GM12878 (cell line): Measurements from ENCODE around the gene TSPEAR. TPM values are rescaled to one million over a fixed set of nuclear protein-coding genes. Genes with fewer than 3 reads are reported as not detected.

Source experiments
- ATAC-seq: fragments of 200-7000 bp; cut with Tn5 transposase; 3 replicates; pipeline ENCODE4 v1.9.1; 2020; ENCODE audit warnings: mild to moderate bottlenecking, moderate library complexity
- BruUV-seq: library from RNA; stranded (reverse); fragments of 400-500 nt; replicated peaks from 2 replicates; lab custom pipeline; 2021; lab: Mats Ljungman, UMichigan
- CTCF ChIA-PET: fragments of 300-600 bp; sonication (Branson Sonifier 250); formaldehyde crosslinking; extraction: SDS; loops from one replicate; lab custom pipeline; 2021; ENCODE audit warnings: inconsistent platforms; lab: Yijun Ruan, JAX
- POLR2A ChIA-PET: fragments of 350-600 bp; formaldehyde crosslinking; extraction: SDS; loops from one replicate; lab custom pipeline; 2021; ENCODE audit warnings: inconsistent platforms; lab: Charles Lee
- RAD21 ChIA-PET: fragments of 300-600 bp; sonication (Branson Sonifier 250); formaldehyde crosslinking; loops from one replicate; lab custom pipeline; 2023; ENCODE audit warnings: antibody characterized with exemption; ENCODE audit not compliant: unreplicated experiment; lab: Charles Lee
- SMC1A ChIA-PET: fragments of 300-600 bp; sonication (Branson Sonifier 250); formaldehyde crosslinking; loops from one replicate; lab custom pipeline; 2023; ENCODE audit not compliant: unreplicated experiment, uncharacterized antibody; lab: Charles Lee
- DNase-seq: peaks from one replicate; pipeline ENCODE4 v3.0.0-alpha.2; 2011; ENCODE audit warnings: low read depth, low spot score
- FAIRE-seq: peaks from 3 replicates; lab custom pipeline; 2011; peaks lifted over from hg19 to GRCh38; lab: Jason Lieb, UNC
- H2AFZ ChIP-seq: 2 replicates; pipeline ENCODE4 v1.6.0; 2011; ENCODE audit warnings: low read depth, low read length, control low read depth; ENCODE audit not compliant: control insufficient read depth
- H3K27ac ChIP-seq: 2 replicates; pipeline ENCODE4 v1.5.1; 2011; ENCODE audit warnings: control low read depth; ENCODE audit not compliant: control insufficient read depth, insufficient read depth
- H3K27me3 ChIP-seq, 2 experiments: replicated peaks in 1 of 2; 2 replicates each; pipeline versions ENCODE4 v1.6.0 to v1.6.1; 2011; ENCODE audit warnings: low read length in 1 of 2; ENCODE audit not compliant: control insufficient read depth in 2 of 2, insufficient read depth in 2 of 2
- H3K36me3 ChIP-seq, 2 experiments: 2 replicates each; pipeline ENCODE4 v1.5.1; 2011; ENCODE audit warnings: low read length in 1 of 2; ENCODE audit not compliant: control insufficient read depth in 2 of 2, insufficient read depth in 2 of 2
- H3K4me1 ChIP-seq: 2 replicates; pipeline ENCODE4 v1.6.1; 2011; ENCODE audit warnings: mild to moderate bottlenecking, low read length, moderate library complexity, mixed read lengths; ENCODE audit not compliant: control insufficient read depth, insufficient read depth
- H3K4me2 ChIP-seq: 2 replicates; pipeline ENCODE4 v1.6.0; 2011; ENCODE audit warnings: control low read depth; ENCODE audit not compliant: control insufficient read depth, insufficient read depth
- H3K4me3 ChIP-seq: fragments of 200-600 bp; sonication (generic); 2 replicates; pipeline ENCODE4 v1.5.1; 2016
- H3K79me2 ChIP-seq: 2 replicates; pipeline ENCODE4 v1.6.0; 2011; ENCODE audit warnings: low read length; ENCODE audit not compliant: control insufficient read depth, insufficient read depth
- H3K9ac ChIP-seq: 2 replicates; pipeline ENCODE4 v1.8.0; 2011; ENCODE audit warnings: low read length, control low read depth, mixed read lengths; ENCODE audit not compliant: control insufficient read depth, insufficient read depth
- H3K9me3 ChIP-seq: replicated peaks from 3 replicates; pipeline ENCODE4 v1.5.1; 2011; ENCODE audit warnings: mild to moderate bottlenecking, low read length; ENCODE audit not compliant: control insufficient read depth, insufficient read depth
- H4K20me1 ChIP-seq: 2 replicates; pipeline ENCODE4 v1.6.0; 2011; ENCODE audit not compliant: control insufficient read depth, insufficient read depth
- BMI1 ChIP-seq: fragments of 450-650 bp; IDR thresholded peaks from 2 replicates; pipeline ENCODE4 v1.6.1; 2016; ENCODE audit warnings: mild to moderate bottlenecking, moderate library complexity, borderline replicate concordance
- ESRRA ChIP-seq: IDR thresholded peaks from 2 replicates; pipeline ENCODE4 v1.6.1; 2012; ENCODE audit warnings: mild to moderate bottlenecking, low read length, improper control_type of control experiment
- GATAD2B ChIP-seq: fragments of 450-650 bp; conservative IDR thresholded peaks from 2 replicates; pipeline ENCODE4 v1.6.1; 2017; ENCODE audit warnings: low read depth, mild to moderate bottlenecking, moderate library complexity
- MTA3 ChIP-seq: IDR thresholded peaks from 2 replicates; pipeline ENCODE4 v1.6.1; 2012; ENCODE audit warnings: low read length, inconsistent platforms, borderline replicate concordance
- NFYB ChIP-seq: IDR thresholded peaks from 2 replicates; pipeline ENCODE4 v1.6.1; 2011; ENCODE audit warnings: low read depth, mild to moderate bottlenecking, low read length, improper control_type of control experiment, moderate library complexity; ENCODE audit not compliant: insufficient read depth
- PML ChIP-seq: IDR thresholded peaks from 2 replicates; pipeline ENCODE4 v1.6.1; 2012; ENCODE audit warnings: low read length, inconsistent platforms
- POLR2AphosphoS5 ChIP-seq: IDR thresholded peaks from 2 replicates; pipeline ENCODE4 v1.6.1; 2011; ENCODE audit warnings: mild to moderate bottlenecking, low read length, inconsistent platforms
- RFX5 ChIP-seq: IDR thresholded peaks from 2 replicates; pipeline ENCODE4 v1.6.1; 2011; ENCODE audit warnings: low read depth, low read length, improper control_type of control experiment
- ZNF24 ChIP-seq: fragments of 450-650 bp; IDR thresholded peaks from 2 replicates; pipeline ENCODE4 v1.6.1; 2017; ENCODE audit warnings: antibody characterized with exemption, mild to moderate bottlenecking
- ZZZ3 ChIP-seq: IDR thresholded peaks from 2 replicates; pipeline ENCODE4 v1.6.1; 2011; ENCODE audit warnings: low read depth; ENCODE audit not compliant: control insufficient read depth, insufficient read length
- WGBS: methylation state at CpG from one replicate; pipeline ENCODE4 v1.1.6; 2016; ENCODE audit warnings: low lambda C conversion rate; ENCODE audit not compliant: insufficient replicate concordance, insufficient coverage; ENCODE audit errors: missing lambda C conversion rate; 5-methylcytosine and 5-hydroxymethylcytosine counted together
- in situ Hi-C: fragments of 300-500 bp; cut with MboI; formaldehyde crosslinking; loops from 9 replicates; pipeline ENCODE4 v1.14.3; 2018; ENCODE audit warnings: mixed read lengths
- intact Hi-C: fragments of 100-400 bp; cut with micrococcal nuclease; formaldehyde crosslinking; loops from one replicate; pipeline ENCODE4 v1.14.2; 2022; ENCODE audit not compliant: unreplicated experiment
- polyA plus RNA-seq, 11 experiments: library from polyadenylated mRNA; depleted of rRNA in 4 of 11; unstranded in 6 of 11; stranded (reverse) in 5 of 11; fragments of >200 nt; fragmentation: Nextera tagmentation in 4 of 11; fragmentation: Illumina TruSeq in 1 of 11; extraction: Ambion mirVana in 4 of 11; extraction: Trizol in 1 of 11; gene quantifications; 1 replicate in 1 of 11; 2 replicates in 10 of 11; pipeline versions ENCODE4 v1.2.1 to v1.2.3, GENCODE V29; 2011 to 2016; ENCODE audit warnings: inconsistent platforms in 2 of 11, missing spikeins in 2 of 11, low read depth in 1 of 11
- total RNA-seq, 4 experiments: library from RNA; depleted of rRNA in 3 of 4; stranded (reverse); fragments of >200 nt in 3 of 4; fragmentation: Illumina TruSeq in 1 of 4; extraction: Trizol in 1 of 4; gene quantifications; 2 replicates each; pipeline versions ENCODE4 v1.2.1 to v1.2.3, GENCODE V29; 2013 to 2021
- TF ChIP-seq, protein P1 (sequence below): fragments of 150-350 bp; IDR thresholded peaks from 2 replicates; pipeline ENCODE4 v1.6.1; 2014; ENCODE audit warnings: mild to moderate bottlenecking, low read depth, low read length
- TF ChIP-seq, protein P2 (sequence below): fragments of 450-650 bp; formaldehyde crosslinking; IDR thresholded peaks from 2 replicates; pipeline ENCODE4 v1.4.0; 2020; ENCODE audit warnings: mild to moderate bottlenecking, moderate library complexity
- TF ChIP-seq, protein P3 (sequence below): fragments of 450-650 bp; IDR thresholded peaks from 2 replicates; pipeline ENCODE4 v1.6.1; 2016; ENCODE audit warnings: mild to moderate bottlenecking
- TF ChIP-seq, protein P4 (sequence below): fragments of 450-650 bp; formaldehyde crosslinking; IDR thresholded peaks from 2 replicates; pipeline ENCODE4 v1.4.0; 2022; ENCODE audit warnings: mild to moderate bottlenecking, moderate library complexity

TSPEAR gene
- total and polyA plus RNA-seq, 10 of the 15 experiments (the other 5 are each of a cell fraction or from before 2014, with no cell fraction given) = not detected

DNA sequence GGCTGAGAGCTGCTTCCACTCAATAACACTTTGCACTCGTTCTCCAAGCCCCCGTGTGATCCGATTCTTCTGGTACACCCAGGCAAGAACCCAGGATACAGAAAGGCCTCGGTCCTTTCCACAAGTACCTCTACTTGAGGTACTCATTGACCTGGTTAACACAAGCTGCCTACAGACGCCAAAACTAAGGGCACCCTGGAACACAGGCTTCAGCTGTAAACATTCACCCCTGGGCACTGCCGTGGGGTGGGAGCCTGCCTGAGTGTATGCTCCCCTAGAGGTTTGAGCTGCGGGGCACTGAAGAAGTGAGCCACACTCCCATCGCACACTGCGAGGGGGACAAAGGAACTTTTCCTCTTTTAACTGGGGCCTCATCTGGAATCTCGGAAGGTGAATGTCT is 225.6 kb downstream of the TSPEAR start (continued):
- TF ChIP-seq NFYB = no peak
- TF ChIP-seq ZZZ3 = no peak
- TF ChIP-seq, protein P1, sequence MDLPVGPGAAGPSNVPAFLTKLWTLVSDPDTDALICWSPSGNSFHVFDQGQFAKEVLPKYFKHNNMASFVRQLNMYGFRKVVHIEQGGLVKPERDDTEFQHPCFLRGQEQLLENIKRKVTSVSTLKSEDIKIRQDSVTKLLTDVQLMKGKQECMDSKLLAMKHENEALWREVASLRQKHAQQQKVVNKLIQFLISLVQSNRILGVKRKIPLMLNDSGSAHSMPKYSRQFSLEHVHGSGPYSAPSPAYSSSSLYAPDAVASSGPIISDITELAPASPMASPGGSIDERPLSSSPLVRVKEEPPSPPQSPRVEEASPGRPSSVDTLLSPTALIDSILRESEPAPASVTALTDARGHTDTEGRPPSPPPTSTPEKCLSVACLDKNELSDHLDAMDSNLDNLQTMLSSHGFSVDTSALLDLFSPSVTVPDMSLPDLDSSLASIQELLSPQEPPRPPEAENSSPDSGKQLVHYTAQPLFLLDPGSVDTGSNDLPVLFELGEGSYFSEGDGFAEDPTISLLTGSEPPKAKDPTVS = no peak
- TF ChIP-seq RFX5 = no peak
- no peak for TF ChIP-seq MTA3
- TF ChIP-seq, protein P2, sequence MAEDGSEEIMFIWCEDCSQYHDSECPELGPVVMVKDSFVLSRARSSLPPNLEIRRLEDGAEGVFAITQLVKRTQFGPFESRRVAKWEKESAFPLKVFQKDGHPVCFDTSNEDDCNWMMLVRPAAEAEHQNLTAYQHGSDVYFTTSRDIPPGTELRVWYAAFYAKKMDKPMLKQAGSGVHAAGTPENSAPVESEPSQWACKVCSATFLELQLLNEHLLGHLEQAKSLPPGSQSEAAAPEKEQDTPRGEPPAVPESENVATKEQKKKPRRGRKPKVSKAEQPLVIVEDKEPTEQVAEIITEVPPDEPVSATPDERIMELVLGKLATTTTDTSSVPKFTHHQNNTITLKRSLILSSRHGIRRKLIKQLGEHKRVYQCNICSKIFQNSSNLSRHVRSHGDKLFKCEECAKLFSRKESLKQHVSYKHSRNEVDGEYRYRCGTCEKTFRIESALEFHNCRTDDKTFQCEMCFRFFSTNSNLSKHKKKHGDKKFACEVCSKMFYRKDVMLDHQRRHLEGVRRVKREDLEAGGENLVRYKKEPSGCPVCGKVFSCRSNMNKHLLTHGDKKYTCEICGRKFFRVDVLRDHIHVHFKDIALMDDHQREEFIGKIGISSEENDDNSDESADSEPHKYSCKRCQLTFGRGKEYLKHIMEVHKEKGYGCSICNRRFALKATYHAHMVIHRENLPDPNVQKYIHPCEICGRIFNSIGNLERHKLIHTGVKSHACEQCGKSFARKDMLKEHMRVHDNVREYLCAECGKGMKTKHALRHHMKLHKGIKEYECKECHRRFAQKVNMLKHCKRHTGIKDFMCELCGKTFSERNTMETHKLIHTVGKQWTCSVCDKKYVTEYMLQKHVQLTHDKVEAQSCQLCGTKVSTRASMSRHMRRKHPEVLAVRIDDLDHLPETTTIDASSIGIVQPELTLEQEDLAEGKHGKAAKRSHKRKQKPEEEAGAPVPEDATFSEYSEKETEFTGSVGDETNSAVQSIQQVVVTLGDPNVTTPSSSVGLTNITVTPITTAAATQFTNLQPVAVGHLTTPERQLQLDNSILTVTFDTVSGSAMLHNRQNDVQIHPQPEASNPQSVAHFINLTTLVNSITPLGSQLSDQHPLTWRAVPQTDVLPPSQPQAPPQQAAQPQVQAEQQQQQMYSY (CRISPR knock-in tag) = no peak
- no peak for TF ChIP-seq ZNF24

DNA sequence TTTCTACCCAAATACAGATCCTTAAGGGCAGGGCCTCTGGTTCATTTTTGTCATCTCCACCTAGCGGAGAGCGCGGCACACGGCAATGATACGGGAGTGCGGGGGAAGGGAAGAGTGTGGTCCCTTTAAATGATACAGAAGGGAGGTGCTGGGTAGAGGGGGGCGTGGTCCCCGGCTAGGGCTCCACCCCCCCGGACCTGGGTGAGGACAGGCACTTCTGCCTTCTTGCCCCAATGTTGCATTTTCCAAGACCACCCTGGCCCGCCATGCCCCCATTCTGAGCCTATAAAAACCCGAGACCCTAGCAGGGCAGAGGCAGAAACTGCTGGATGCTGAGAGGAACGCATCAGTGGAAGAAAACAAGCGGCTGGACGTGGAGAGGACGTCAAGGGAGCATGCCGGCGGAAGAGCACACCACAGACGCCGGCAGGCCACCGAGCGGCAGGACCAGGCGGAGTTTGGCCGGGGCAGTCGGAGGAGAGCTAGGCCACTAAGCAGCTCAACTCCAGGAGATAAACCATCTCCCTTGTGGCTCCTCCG is 226.0 kb downstream of the TSPEAR start:
- Histone ChIP-seq H3K9ac (no peak overlapping the region), H3K4me1 (no peaks in the 10 kb centered on the region), H3K27me3 (no peaks in the 10 kb centered on the region), H3K4me2 (no peak overlapping the region), H3K79me2 (no peaks in the 10 kb centered on the region), H3K27ac (no peak overlapping the region), H2AFZ (no peak overlapping the region), H3K9me3 (no peaks in the 10 kb centered on the region; the same call in 2 of the 3 replicates), H3K36me3 (no peaks in the 10 kb centered on the region), H3K4me3 (no peak overlapping the region), H4K20me1 (no peaks in the 10 kb centered on the region)
- no peak for FAIRE-seq
- SMC1A ChIA-PET = no interaction called here
- no peak for DNase-seq
- POLR2A ChIA-PET = no interaction called here
- intact Hi-C loops (no loop called here), in situ Hi-C loops (no loop called here)
- BruUV-seq = no TSS peak
- ATAC-seq = no peak
- RAD21 ChIA-PET = no interaction called here
- CTCF ChIA-PET = no interaction called here
- WGBS = 66% methylated on average over 25 of the region's 25 CpGs
- TF ChIP-seq PML = no peak
- no peak for TF ChIP-seq ESRRA
- no peak for TF ChIP-seq BMI1
- TF ChIP-seq POLR2AphosphoS5 = no peak
- TF ChIP-seq, protein P3, sequence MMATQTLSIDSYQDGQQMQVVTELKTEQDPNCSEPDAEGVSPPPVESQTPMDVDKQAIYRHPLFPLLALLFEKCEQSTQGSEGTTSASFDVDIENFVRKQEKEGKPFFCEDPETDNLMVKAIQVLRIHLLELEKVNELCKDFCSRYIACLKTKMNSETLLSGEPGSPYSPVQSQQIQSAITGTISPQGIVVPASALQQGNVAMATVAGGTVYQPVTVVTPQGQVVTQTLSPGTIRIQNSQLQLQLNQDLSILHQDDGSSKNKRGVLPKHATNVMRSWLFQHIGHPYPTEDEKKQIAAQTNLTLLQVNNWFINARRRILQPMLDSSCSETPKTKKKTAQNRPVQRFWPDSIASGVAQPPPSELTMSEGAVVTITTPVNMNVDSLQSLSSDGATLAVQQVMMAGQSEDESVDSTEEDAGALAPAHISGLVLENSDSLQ = no peak
- TF ChIP-seq, protein P4, sequence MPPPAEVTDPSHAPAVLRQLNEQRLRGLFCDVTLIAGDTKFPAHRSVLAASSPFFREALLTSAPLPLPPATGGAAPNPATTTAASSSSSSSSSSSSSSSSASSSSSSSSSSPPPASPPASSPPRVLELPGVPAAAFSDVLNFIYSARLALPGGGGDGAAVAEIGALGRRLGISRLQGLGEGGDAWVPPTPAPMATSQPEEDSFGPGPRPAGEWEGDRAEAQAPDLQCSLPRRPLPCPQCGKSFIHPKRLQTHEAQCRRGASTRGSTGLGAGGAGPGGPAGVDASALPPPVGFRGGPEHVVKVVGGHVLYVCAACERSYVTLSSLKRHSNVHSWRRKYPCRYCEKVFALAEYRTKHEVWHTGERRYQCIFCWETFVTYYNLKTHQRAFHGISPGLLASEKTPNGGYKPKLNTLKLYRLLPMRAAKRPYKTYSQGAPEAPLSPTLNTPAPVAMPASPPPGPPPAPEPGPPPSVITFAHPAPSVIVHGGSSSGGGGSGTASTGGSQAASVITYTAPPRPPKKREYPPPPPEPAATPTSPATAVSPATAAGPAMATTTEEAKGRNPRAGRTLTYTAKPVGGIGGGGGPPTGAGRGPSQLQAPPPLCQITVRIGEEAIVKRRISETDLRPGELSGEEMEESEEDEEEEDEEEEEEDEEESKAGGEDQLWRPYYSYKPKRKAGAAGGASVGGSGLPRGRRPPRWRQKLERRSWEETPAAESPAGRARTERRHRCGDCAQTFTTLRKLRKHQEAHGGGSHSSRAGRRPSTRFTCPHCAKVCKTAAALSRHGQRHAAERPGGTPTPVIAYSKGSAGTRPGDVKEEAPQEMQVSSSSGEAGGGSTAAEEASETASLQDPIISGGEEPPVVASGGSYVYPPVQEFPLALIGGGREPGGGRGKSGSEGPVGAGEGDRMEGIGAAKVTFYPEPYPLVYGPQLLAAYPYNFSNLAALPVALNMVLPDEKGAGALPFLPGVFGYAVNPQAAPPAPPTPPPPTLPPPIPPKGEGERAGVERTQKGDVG (CRISPR knock-in tag) = no peak
- TF ChIP-seq GATAD2B = no peak
